ENCODE results near the gene NFILZ.

Gene NFILZ

DNA sequence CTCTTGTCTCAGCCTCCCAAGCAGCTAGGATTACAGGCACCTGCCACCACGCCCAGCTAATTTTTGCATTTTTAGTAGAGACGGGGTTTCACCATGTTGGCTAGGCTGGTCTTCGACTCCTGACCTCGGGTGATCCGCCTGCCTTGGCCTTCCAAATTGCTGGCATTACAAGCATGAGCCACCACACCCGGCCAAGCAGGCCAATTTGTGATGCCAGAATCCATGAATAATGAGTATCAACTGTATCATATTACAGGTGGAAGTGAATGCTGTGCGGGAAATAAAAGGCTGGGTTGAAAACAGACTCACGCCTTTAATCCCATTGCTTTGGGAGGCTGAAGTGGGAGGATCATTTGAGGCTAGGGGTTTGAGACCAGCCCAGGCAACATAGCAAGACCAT lies 3.6 kb upstream of the NFILZ start (continued):
- no peak for TF ChIP-seq TOX (CRISPR knock-in tag; IDR thresholded peaks at IDR 0.05; ENCODE audit: borderline replicate concordance)

DNA sequence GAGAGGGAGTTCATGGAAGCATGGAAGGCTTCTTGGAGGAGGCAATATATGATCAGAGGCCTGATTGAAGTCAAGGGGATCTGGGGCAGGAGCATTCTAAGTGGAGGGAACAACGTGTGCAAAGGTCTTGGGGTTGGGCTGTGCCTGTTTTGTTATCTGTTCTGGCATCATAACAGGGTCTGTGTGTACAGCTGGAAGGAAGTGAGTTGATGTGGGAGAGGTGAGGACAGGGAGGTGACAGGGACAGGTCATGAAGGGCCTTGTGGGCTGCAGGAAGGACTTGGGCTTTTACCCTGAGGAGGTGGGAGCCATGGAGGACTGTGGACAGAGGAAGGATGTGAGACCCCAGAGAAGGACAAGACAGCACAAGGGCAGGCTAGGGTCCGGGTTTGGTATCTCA lies 1.2 kb upstream of the NFILZ start:
- TF ChIP-seq, protein P1, sequence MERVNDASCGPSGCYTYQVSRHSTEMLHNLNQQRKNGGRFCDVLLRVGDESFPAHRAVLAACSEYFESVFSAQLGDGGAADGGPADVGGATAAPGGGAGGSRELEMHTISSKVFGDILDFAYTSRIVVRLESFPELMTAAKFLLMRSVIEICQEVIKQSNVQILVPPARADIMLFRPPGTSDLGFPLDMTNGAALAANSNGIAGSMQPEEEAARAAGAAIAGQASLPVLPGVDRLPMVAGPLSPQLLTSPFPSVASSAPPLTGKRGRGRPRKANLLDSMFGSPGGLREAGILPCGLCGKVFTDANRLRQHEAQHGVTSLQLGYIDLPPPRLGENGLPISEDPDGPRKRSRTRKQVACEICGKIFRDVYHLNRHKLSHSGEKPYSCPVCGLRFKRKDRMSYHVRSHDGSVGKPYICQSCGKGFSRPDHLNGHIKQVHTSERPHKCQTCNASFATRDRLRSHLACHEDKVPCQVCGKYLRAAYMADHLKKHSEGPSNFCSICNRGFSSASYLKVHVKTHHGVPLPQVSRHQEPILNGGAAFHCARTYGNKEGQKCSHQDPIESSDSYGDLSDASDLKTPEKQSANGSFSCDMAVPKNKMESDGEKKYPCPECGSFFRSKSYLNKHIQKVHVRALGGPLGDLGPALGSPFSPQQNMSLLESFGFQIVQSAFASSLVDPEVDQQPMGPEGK (CRISPR knock-in tag; IDR thresholded peaks at IDR 0.05; ENCODE audit: borderline replicate concordance) = no peak
- no peak for TF ChIP-seq TCF4 (CRISPR knock-in tag; IDR thresholded peaks at IDR 0.05; ENCODE audit: borderline replicate concordance)
- TF ChIP-seq TOX (CRISPR knock-in tag; IDR thresholded peaks at IDR 0.05; ENCODE audit: borderline replicate concordance) = no peak
- TF ChIP-seq, protein P2, sequence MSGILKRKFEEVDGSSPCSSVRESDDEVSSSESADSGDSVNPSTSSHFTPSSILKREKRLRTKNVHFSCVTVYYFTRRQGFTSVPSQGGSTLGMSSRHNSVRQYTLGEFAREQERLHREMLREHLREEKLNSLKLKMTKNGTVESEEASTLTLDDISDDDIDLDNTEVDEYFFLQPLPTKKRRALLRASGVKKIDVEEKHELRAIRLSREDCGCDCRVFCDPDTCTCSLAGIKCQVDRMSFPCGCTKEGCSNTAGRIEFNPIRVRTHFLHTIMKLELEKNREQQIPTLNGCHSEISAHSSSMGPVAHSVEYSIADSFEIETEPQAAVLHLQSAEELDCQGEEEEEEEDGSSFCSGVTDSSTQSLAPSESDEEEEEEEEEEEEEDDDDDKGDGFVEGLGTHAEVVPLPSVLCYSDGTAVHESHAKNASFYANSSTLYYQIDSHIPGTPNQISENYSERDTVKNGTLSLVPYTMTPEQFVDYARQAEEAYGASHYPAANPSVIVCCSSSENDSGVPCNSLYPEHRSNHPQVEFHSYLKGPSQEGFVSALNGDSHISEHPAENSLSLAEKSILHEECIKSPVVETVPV (CRISPR knock-in tag; IDR thresholded peaks at IDR 0.05) = no peak
- TF ChIP-seq ZNF70 (CRISPR knock-in tag; IDR thresholded peaks at IDR 0.05) = no peak
- TF ChIP-seq ARNTL (CRISPR knock-in tag; IDR thresholded peaks at IDR 0.05; ENCODE audit: borderline replicate concordance, low read depth) = no peak
- TF ChIP-seq ZC3H10 (CRISPR knock-in tag; IDR thresholded peaks at IDR 0.05) = no peak
- no peak for TF ChIP-seq CSDC2 (CRISPR knock-in tag; IDR thresholded peaks at IDR 0.05)
- TF ChIP-seq BACH2 (CRISPR knock-in tag; IDR thresholded peaks at IDR 0.05; ENCODE audit: borderline replicate concordance) = no peak
- ATAC-seq = no peak

DNA sequence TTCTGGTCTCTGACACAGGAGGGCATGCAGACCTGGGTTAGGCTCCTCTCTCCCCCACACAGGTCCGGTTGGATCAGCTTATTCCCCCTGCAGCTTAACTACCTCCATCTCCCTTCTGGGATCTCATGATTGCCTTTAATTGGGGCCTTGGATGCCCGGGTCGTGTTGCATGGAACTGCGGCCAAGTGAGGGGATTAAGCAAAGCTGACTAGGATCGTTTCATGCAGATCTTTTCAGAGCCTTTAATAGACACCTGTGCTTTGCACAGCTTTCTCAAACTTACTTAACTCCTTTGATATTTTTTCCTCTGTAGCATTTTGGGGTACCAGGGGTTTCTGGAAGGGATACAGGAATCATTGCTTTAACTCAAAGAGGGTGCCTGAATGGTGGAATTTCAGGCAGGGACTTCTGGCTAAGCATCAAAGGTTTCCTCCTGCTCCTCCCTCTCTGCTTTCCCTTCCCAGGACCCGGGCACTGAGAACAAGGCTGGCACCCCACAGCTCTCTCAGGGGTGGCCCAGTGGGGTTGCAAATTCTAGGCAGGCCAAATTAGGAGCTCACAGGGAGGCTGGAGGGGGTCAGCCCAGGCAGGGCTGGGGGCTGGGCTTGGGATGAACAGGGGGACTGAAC lies 477 bp downstream of the NFILZ start:
- no peak for ATAC-seq

DNA sequence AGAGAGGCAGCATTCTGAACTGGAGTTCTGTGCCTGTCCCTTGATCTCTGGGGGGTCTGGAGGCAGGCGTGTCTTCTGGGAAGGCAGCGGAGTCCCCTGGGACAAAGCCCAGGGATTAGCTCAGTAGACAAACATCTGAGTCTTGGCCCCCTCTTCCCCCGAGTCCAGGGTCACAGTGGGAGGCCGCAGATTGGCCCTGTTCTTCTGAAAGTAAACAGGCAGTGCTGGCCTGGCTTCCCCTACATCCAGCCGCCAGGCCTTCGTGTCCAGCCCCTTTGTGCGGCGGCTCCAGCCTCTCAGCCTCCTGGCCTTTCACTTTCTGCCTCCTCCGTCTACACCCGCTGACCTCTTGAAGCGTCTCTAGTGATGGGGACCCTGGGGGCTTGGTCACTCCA lies 989 bp downstream of the NFILZ start:
- TF ChIP-seq OSR1 (CRISPR knock-in tag; IDR thresholded peaks at IDR 0.05) (no peak), TOX (CRISPR knock-in tag; IDR thresholded peaks at IDR 0.05; ENCODE audit: borderline replicate concordance) (no peak), ARNTL (CRISPR knock-in tag; IDR thresholded peaks at IDR 0.05; ENCODE audit: borderline replicate concordance, low read depth) (no peak)
- TF ChIP-seq, protein P3, sequence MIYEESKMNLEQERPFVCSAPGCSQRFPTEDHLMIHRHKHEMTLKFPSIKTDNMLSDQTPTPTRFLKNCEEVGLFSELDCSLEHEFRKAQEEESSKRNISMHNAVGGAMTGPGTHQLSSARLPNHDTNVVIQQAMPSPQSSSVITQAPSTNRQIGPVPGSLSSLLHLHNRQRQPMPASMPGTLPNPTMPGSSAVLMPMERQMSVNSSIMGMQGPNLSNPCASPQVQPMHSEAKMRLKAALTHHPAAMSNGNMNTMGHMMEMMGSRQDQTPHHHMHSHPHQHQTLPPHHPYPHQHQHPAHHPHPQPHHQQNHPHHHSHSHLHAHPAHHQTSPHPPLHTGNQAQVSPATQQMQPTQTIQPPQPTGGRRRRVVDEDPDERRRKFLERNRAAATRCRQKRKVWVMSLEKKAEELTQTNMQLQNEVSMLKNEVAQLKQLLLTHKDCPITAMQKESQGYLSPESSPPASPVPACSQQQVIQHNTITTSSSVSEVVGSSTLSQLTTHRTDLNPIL (CRISPR knock-in tag; IDR thresholded peaks at IDR 0.05; ENCODE audit: low read depth) = no peak

More for the DNA sequence above, 477 bp downstream of the NFILZ start:
- no peak for TF ChIP-seq ZFP3 (CRISPR knock-in tag; IDR thresholded peaks at IDR 0.05)
- TF ChIP-seq ZNF565 (CRISPR knock-in tag; conservative IDR thresholded peaks at IDR 0.05; ENCODE audit: low read depth) = no peak
- TF ChIP-seq ZNF8 (CRISPR knock-in tag; IDR thresholded peaks at IDR 0.05) = no peak
- TF ChIP-seq CSDC2 (CRISPR knock-in tag; IDR thresholded peaks at IDR 0.05) = no peak
- no peak for TF ChIP-seq TOX (CRISPR knock-in tag; IDR thresholded peaks at IDR 0.05; ENCODE audit: borderline replicate concordance)
- no peak for TF ChIP-seq ARNTL (CRISPR knock-in tag; IDR thresholded peaks at IDR 0.05; ENCODE audit: borderline replicate concordance, low read depth)
- TF ChIP-seq ZFP30 (CRISPR knock-in tag; IDR thresholded peaks at IDR 0.05) = no peak
- TF ChIP-seq, protein P1 (CRISPR knock-in tag; IDR thresholded peaks at IDR 0.05; ENCODE audit: borderline replicate concordance) = no peak
- no peak for TF ChIP-seq OSR1 (CRISPR knock-in tag; IDR thresholded peaks at IDR 0.05)
- TF ChIP-seq, protein P2 (CRISPR knock-in tag; IDR thresholded peaks at IDR 0.05) = no peak
- no peak for TF ChIP-seq TCF4 (CRISPR knock-in tag; IDR thresholded peaks at IDR 0.05; ENCODE audit: borderline replicate concordance)
- TF ChIP-seq, protein P4, sequence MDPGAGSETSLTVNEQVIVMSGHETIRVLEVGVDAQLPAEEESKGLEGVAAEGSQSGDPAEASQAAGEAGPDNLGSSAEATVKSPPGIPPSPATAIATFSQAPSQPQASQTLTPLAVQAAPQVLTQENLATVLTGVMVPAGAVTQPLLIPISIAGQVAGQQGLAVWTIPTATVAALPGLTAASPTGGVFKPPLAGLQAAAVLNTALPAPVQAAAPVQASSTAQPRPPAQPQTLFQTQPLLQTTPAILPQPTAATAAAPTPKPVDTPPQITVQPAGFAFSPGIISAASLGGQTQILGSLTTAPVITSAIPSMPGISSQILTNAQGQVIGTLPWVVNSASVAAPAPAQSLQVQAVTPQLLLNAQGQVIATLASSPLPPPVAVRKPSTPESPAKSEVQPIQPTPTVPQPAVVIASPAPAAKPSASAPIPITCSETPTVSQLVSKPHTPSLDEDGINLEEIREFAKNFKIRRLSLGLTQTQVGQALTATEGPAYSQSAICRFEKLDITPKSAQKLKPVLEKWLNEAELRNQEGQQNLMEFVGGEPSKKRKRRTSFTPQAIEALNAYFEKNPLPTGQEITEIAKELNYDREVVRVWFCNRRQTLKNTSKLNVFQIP (CRISPR knock-in tag; IDR thresholded peaks at IDR 0.05; ENCODE audit: borderline replicate concordance, low read depth) = no peak
- no peak for TF ChIP-seq ZC3H10 (CRISPR knock-in tag; IDR thresholded peaks at IDR 0.05)
- TF ChIP-seq RARB (CRISPR knock-in tag; IDR thresholded peaks at IDR 0.05) = no peak

More for the DNA sequence above, 989 bp downstream of the NFILZ start:
- no peak for ATAC-seq
